Measurements from ENCODE around the gene TLR5. TPM values are rescaled to one million over a fixed set of nuclear protein-coding genes. Genes with fewer than 3 reads are reported as not detected.
A peak's percentile ranks its signal among the peaks of the same experiment; 100 is the strongest.

TLR5 gene
- total RNA-seq, 1 experiment from 2014 or later = 1.8 TPM

DNA sequence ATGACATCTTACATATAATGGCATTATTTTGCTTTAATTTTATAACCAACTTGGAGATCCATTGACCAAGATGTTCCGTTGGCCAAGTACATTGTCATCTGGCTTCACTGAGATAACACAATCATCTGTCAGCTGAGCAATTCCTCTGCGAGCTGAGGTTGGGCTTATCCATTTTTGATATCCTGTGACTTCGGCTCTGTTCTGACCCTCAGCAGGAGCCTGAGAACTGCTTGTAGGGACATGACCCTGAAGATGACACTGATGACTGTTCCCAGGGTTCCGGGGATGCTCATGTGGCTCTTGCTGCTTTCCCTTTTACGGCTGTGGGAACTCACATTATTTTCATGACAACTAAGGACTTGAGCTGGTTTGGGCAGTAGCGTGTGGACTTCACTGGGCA is 51.2 kb downstream of the TLR5 start:
- Histone ChIP-seq H3K36me3 (ENCODE audit: control insufficient read depth, insufficient read depth, low read length) (no peaks in the 10 kb centered on the region), H3K9me3 (no peaks in the 10 kb centered on the region), H3K4me3 (ENCODE audit: low read depth, low read length) (no peak overlapping the region), H3K4me1 (peaks cover 7% of the 10 kb centered on the region; the same call in 1 of the 2 replicates), H3K27me3 (replicated peaks; ENCODE audit: control insufficient read depth, insufficient read depth, low read length) (no peaks in the 10 kb centered on the region)
- H3K4me3 Mint-ChIP-seq (ENCODE audit: unreplicated experiment) = no peak overlapping the region
- H3K4me1 Mint-ChIP-seq (ENCODE audit: low read depth, unreplicated experiment) = peaks cover 26% of the 10 kb centered on the region
- POLR2A ChIA-PET = no interaction called here
- no peak overlapping the region for H3K27ac Mint-ChIP-seq (ENCODE audit: unreplicated experiment)
- BruUV-seq (replicated peaks) = no TSS peak
- DNase-seq = no peak
- peaks cover 6% of the 10 kb centered on the region for H3K36me3 Mint-ChIP-seq (ENCODE audit: insufficient read depth, unreplicated experiment)
- TF ChIP-seq, protein P1, sequence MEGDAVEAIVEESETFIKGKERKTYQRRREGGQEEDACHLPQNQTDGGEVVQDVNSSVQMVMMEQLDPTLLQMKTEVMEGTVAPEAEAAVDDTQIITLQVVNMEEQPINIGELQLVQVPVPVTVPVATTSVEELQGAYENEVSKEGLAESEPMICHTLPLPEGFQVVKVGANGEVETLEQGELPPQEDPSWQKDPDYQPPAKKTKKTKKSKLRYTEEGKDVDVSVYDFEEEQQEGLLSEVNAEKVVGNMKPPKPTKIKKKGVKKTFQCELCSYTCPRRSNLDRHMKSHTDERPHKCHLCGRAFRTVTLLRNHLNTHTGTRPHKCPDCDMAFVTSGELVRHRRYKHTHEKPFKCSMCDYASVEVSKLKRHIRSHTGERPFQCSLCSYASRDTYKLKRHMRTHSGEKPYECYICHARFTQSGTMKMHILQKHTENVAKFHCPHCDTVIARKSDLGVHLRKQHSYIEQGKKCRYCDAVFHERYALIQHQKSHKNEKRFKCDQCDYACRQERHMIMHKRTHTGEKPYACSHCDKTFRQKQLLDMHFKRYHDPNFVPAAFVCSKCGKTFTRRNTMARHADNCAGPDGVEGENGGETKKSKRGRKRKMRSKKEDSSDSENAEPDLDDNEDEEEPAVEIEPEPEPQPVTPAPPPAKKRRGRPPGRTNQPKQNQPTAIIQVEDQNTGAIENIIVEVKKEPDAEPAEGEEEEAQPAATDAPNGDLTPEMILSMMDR (IDR thresholded peaks at IDR 0.05; ENCODE audit: insufficient read depth in 1 of 2, low read depth in 1 of 2, low read length in 1 of 2, severe bottlenecking in 1 of 2, unreplicated experiment in 1 of 2) = no peak
- intact Hi-C loops (cut with micrococcal nuclease; ENCODE audit: unreplicated experiment) = loop anchor here (2.0 kb wide), 1 partner anchor 31 kb away; no protein-coding TSS in a partner anchor
- no peaks in the 10 kb centered on the region for H3K27me3 Mint-ChIP-seq (ENCODE audit: insufficient read depth, unreplicated experiment)
- CTCF ChIA-PET = no interaction called here
- H3K9me3 Mint-ChIP-seq (ENCODE audit: unreplicated experiment) = no peaks in the 10 kb centered on the region

DNA sequence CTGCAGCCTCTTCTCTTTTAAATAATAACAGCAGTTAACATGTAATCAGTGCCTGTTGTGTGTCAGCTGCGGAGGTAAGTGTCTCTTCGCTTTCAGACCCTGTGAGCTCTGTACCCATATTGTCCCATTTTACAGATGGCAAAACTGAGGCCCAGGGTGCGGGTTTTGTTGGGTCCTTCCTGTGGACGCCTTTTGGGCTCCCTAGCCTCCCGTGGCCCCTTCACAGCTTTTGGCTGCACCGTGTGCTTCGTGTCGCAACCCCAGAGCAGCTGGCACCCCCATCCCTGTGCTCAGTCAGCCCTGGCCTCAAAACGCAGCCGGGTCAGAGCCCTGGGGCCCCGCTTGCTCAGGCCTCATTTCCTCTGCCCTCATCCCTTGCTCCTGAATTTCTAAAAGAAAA is 53.8 kb downstream of the TLR5 start:
- ChIA-PET POLR2A (no interaction called here), CTCF (interaction anchor here (1.1 to 1.6 kb wide), 6 partner anchors 8 to 293 kb away, joined by 4 to 20 read pairs (median 8); no protein-coding TSS in a partner anchor)
- Mint-ChIP-seq H3K27ac (ENCODE audit: unreplicated experiment) (peak overlapping the region; percentile 69), H3K27me3 (ENCODE audit: insufficient read depth, unreplicated experiment) (no peaks in the 10 kb centered on the region), H3K4me3 (ENCODE audit: unreplicated experiment) (no peak overlapping the region), H3K9me3 (ENCODE audit: unreplicated experiment) (no peaks in the 10 kb centered on the region), H3K36me3 (ENCODE audit: insufficient read depth, unreplicated experiment) (peaks cover 6% of the 10 kb centered on the region), H3K4me1 (ENCODE audit: low read depth, unreplicated experiment) (peaks cover 32% of the 10 kb centered on the region)
- BruUV-seq (replicated peaks) = no TSS peak
- no peak for DNase-seq
- TF ChIP-seq, protein P1 (IDR thresholded peaks at IDR 0.05; ENCODE audit: insufficient read depth in 1 of 2, low read depth in 1 of 2, low read length in 1 of 2, severe bottlenecking in 1 of 2, unreplicated experiment in 1 of 2) = no peak
- Histone ChIP-seq H3K4me1 (peaks cover 7% of the 10 kb centered on the region; the same call in 1 of the 2 replicates), H3K27me3 (replicated peaks; ENCODE audit: control insufficient read depth, insufficient read depth, low read length) (no peaks in the 10 kb centered on the region), H3K36me3 (ENCODE audit: control insufficient read depth, insufficient read depth, low read length) (no peaks in the 10 kb centered on the region), H3K9me3 (no peaks in the 10 kb centered on the region), H3K4me3 (ENCODE audit: low read depth, low read length) (no peak overlapping the region)
- intact Hi-C loops (cut with micrococcal nuclease; ENCODE audit: unreplicated experiment) = no loop called here

DNA sequence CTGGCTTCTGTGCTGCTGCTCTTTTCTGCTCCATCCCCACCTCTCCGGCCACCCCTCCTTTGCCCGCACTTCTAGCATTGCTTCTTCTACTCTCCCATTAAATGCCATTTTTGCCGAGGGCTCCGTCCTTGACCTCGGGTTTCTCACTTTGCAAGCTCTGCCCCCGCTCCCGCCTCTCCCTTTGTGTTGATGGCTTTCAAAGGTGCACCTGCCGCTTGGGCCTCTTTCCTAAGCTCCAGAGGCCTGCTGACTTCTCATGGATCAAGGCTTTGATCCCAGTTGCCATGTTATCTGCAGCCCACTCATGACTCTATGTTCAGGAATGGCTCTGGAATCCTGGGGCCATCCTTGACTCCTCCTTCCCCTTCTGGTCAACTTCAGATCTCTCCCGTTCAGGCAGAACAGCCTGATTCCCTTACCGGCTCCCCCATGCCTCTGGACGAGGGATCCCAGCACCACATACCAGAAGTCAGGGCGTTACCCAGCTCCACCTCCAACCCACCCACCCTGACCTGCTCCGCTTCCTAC is 54.3 kb downstream of the TLR5 start:
- DNase-seq = peak; percentile 11 to 47
- TF ChIP-seq, protein P1 (IDR thresholded peaks at IDR 0.05; ENCODE audit: insufficient read depth in 1 of 2, low read depth in 1 of 2, low read length in 1 of 2, severe bottlenecking in 1 of 2, unreplicated experiment in 1 of 2) = no peak
- Histone ChIP-seq H3K9me3 (no peaks in the 10 kb centered on the region), H3K27me3 (replicated peaks; ENCODE audit: control insufficient read depth, insufficient read depth, low read length) (no peaks in the 10 kb centered on the region), H3K36me3 (ENCODE audit: control insufficient read depth, insufficient read depth, low read length) (no peaks in the 10 kb centered on the region), H3K4me3 (ENCODE audit: low read depth, low read length) (no peak overlapping the region), H3K4me1 (peaks cover 7% of the 10 kb centered on the region; the same call in 1 of the 2 replicates)
- Mint-ChIP-seq H3K4me1 (ENCODE audit: low read depth, unreplicated experiment) (peaks cover 34% of the 10 kb centered on the region), H3K9me3 (ENCODE audit: unreplicated experiment) (no peaks in the 10 kb centered on the region), H3K36me3 (ENCODE audit: insufficient read depth, unreplicated experiment) (peaks cover 6% of the 10 kb centered on the region), H3K27me3 (ENCODE audit: insufficient read depth, unreplicated experiment) (no peaks in the 10 kb centered on the region), H3K27ac (ENCODE audit: unreplicated experiment) (peak overlapping the region; percentile 37), H3K4me3 (ENCODE audit: unreplicated experiment) (no peak overlapping the region)
- intact Hi-C loops (cut with micrococcal nuclease; ENCODE audit: unreplicated experiment) = no loop called here
- POLR2A ChIA-PET = no interaction called here
- CTCF ChIA-PET = interaction anchor here (1.1 to 1.6 kb wide), 2 partner anchors 35 to 45 kb away, joined by 4 to 13 read pairs; no protein-coding TSS in a partner anchor
- no TSS peak for BruUV-seq (replicated peaks)
